H1 (cell line): ENCODE measurements around the gene FRK.

ENCODE experiments used
- ASH2L ChIP-seq: fragments of 200-600, 300-600 bp; sonication (generic); IDR thresholded peaks from one replicate; pipeline ENCODE4 v1.7.1; 2017; ENCODE audit warnings: low read length
- CHD1 ChIP-seq: IDR thresholded peaks from 2 replicates; pipeline ENCODE4 v1.6.1; 2012; ENCODE audit warnings: low read depth, low read length, improper control_type of control experiment
- CTCF ChIP-seq, 3 experiments: IDR thresholded peaks; 1 replicate in 2 of 3; 2 replicates in 1 of 3; pipeline versions ENCODE4 v1.5.1 to v1.6.1; 2011; ENCODE audit warnings: low read length in 3 of 3, mild to moderate bottlenecking in 3 of 3, inconsistent platforms in 2 of 3, low read depth in 1 of 3, moderate library complexity in 1 of 3; ENCODE audit not compliant: insufficient read depth in 1 of 3; ENCODE audit errors: control extremely low read depth in 1 of 3
- HDAC6 ChIP-seq: IDR thresholded peaks from one replicate; pipeline ENCODE4 v1.7.1; 2012; ENCODE audit warnings: low read depth, mild to moderate bottlenecking, inconsistent platforms, low read length, moderate library complexity
- POLR2A ChIP-seq, 2 experiments: IDR thresholded peaks; 1 replicate in 1 of 2; 2 replicates in 1 of 2; pipeline ENCODE4 v1.6.1; 2011; ENCODE audit warnings: low read depth in 2 of 2, low read length in 2 of 2, mild to moderate bottlenecking in 2 of 2; ENCODE audit errors: control extremely low read depth in 1 of 2
- POLR2AphosphoS5 ChIP-seq: IDR thresholded peaks from 2 replicates; pipeline ENCODE4 v1.6.1; 2011; ENCODE audit warnings: low read depth, low read length
- RNF2 ChIP-seq: fragments of 200-900, 300-1000 bp; sonication (generic); IDR thresholded peaks from 2 replicates; pipeline ENCODE4 v1.7.1; 2016; ENCODE audit warnings: borderline replicate concordance, low read depth, mild to moderate bottlenecking, antibody characterized with exemption, low read length; ENCODE audit not compliant: poor library complexity, severe bottlenecking; ENCODE audit errors: missing control alignments
- TAF1 ChIP-seq: IDR thresholded peaks from 2 replicates; pipeline ENCODE4 v1.6.1; 2011; ENCODE audit warnings: mild to moderate bottlenecking, low read depth, low read length

- TF ChIP-seq ASH2L = no peak
- TF ChIP-seq RNF2 = no peak
- TF ChIP-seq CTCF (IDR thresholded peaks at IDR 0.05; ENCODE audit: control extremely low read depth in 1 of 3, insufficient read depth in 1 of 3, low read depth in 1 of 3, low read length in 3 of 3) = no peak
- TF ChIP-seq CHD1 = no peak
- no peak for TF ChIP-seq POLR2A (IDR thresholded peaks at IDR 0.05; ENCODE audit: control extremely low read depth in 1 of 2, low read depth in 2 of 2, low read length in 2 of 2)
- no peak for TF ChIP-seq POLR2AphosphoS5
- no peak for TF ChIP-seq TAF1
- TF ChIP-seq HDAC6 = no peak
Measured at GRCh38 chr6:116012951-116013350, 47.7 kb downstream of the FRK start.
